HEK293T (cell line): ENCODE results near the gene ZC3H13.

Source experiments
- CTCF ChIA-PET: fragments of 350-600 bp; formaldehyde crosslinking; extraction: SDS; loops from one replicate; lab custom pipeline; 2021; ENCODE audit warnings: antibody characterized with exemption, inconsistent platforms; lab: Yijun Ruan, JAX
- POLR2A ChIA-PET: fragments of 350-600 bp; formaldehyde crosslinking; extraction: SDS; loops from one replicate; lab custom pipeline; 2020; ENCODE audit warnings: antibody characterized with exemption, inconsistent platforms; lab: Yijun Ruan, JAX
- DNase-seq: peaks from one replicate; pipeline ENCODE4 v3.0.0; 2012; ENCODE audit warnings: mixed read lengths; ENCODE audit errors: extremely low spot score
- ARNT ChIP-seq: fragments of 450-650 bp; IDR thresholded peaks from 2 replicates; pipeline ENCODE4 v1.6.1; 2017; ENCODE audit warnings: mild to moderate bottlenecking
- BHLHE40 ChIP-seq: fragments of 450-650 bp; IDR thresholded peaks from 2 replicates; pipeline ENCODE4 v1.6.1; 2016; ENCODE audit warnings: mild to moderate bottlenecking, moderate library complexity, borderline replicate concordance
- CTBP1 ChIP-seq: fragments of 450-650 bp; IDR thresholded peaks from 2 replicates; pipeline ENCODE4 v1.6.1; 2016; ENCODE audit warnings: borderline replicate concordance
- ELF4 ChIP-seq: fragments of 450-650 bp; IDR thresholded peaks from 2 replicates; pipeline ENCODE4 v1.6.1; 2017; ENCODE audit warnings: antibody characterized with exemption
- FOXA1 ChIP-seq: fragments of 450-650 bp; IDR thresholded peaks from 2 replicates; pipeline ENCODE4 v1.6.1; 2016; ENCODE audit warnings: mild to moderate bottlenecking
- FOXK2 ChIP-seq: fragments of 450-650 bp; IDR thresholded peaks from 2 replicates; pipeline ENCODE4 v1.6.1; 2016; ENCODE audit warnings: mild to moderate bottlenecking
- FOXM1 ChIP-seq: fragments of 450-650 bp; IDR thresholded peaks from 2 replicates; pipeline ENCODE4 v1.6.1; 2017; ENCODE audit warnings: mild to moderate bottlenecking, borderline replicate concordance
- HDGF ChIP-seq: fragments of 450-650 bp; IDR thresholded peaks from 2 replicates; pipeline ENCODE4 v1.6.1; 2017; ENCODE audit warnings: antibody characterized with exemption, borderline replicate concordance
- L3MBTL2 ChIP-seq: fragments of 450-650 bp; conservative IDR thresholded peaks from 2 replicates; pipeline ENCODE4 v1.6.1; 2016; ENCODE audit warnings: mild to moderate bottlenecking
- LEF1 ChIP-seq: fragments of 450-650 bp; IDR thresholded peaks from 2 replicates; pipeline ENCODE4 v1.6.1; 2017; ENCODE audit warnings: mild to moderate bottlenecking, borderline replicate concordance
- NFRKB ChIP-seq: fragments of 450-650 bp; IDR thresholded peaks from 2 replicates; pipeline ENCODE4 v1.6.1; 2016; ENCODE audit warnings: mild to moderate bottlenecking, moderate library complexity
- SP1 ChIP-seq: fragments of 450-650 bp; IDR thresholded peaks from 2 replicates; pipeline ENCODE4 v1.6.1; 2017
- SUZ12 ChIP-seq: fragments of 450-650 bp; IDR thresholded peaks from 2 replicates; pipeline ENCODE4 v1.6.1; 2016; ENCODE audit warnings: mild to moderate bottlenecking
- TARDBP ChIP-seq: fragments of 450-650 bp; IDR thresholded peaks from 2 replicates; pipeline ENCODE4 v1.6.1; 2016
- ZNF384 ChIP-seq: fragments of 450-650 bp; IDR thresholded peaks from 2 replicates; pipeline ENCODE4 v1.6.1; 2016
- TF ChIP-seq, protein P1 (sequence below): fragments of 450-650 bp; IDR thresholded peaks from 2 replicates; pipeline ENCODE4 v1.6.1; 2016

The ZC3H13 gene

DNA sequence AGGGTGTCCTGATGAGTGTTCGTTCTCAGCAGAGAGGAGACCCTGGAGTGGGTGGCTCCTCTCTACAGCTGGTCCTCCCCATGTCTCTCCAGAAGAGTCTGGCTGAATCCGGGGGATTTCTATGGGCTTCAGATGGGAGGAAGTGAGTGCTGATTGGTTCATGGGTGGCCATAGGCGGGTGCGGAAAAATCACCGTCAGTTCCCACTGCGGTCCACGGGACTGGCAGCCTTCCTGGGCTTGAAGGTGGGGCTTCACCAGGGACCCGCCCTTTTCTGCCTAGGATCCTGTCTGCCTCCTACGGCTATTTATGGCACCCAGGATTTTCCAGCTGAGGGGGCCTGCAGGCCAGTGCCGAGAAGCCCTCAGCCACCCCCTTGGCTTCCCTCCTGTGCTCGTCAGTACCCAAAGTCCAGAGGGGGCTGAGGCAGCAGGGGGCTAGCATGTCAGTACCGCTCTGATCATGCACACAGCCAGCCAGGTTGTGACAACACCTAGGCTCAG is 33.9 kb upstream of the ZC3H13 start:
- TF ChIP-seq SUZ12, result no peak
- no peak for DNase-seq
- ChIA-PET CTCF (interaction anchor here (0.5 kb wide), 1 partner anchor 263 kb away, joined by 7 read pairs; no protein-coding TSS in a partner anchor), POLR2A (no interaction called here)

DNA sequence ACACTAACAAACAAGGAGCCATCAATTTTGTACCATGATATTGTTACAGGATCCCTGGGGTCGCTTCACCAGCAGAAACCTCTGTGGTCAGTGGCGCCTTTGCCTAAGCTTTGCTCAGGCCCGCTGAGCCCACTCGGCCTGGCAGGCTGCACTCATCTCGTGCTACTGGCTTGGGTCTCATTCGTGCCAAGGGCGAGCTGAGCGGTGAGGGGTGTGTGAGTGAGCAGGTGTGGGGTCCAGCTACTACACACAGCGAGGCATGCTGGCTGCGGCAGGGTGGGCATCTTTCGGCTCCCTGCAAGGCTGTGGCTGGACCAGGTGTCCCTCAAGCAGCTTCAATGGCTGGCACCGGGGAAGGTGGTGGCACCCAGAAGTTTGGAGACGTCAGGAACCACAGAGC is 33.2 kb upstream of the ZC3H13 start:
- TF ChIP-seq HDGF, result no peak
- no peak for TF ChIP-seq BHLHE40
- no peak for TF ChIP-seq TARDBP
- DNase-seq, result no peak
- ChIA-PET POLR2A (no interaction called here), CTCF (interaction anchor here (0.6 kb wide), 1 partner anchor 692 kb away, joined by 4 read pairs; no protein-coding TSS in a partner anchor)

DNA sequence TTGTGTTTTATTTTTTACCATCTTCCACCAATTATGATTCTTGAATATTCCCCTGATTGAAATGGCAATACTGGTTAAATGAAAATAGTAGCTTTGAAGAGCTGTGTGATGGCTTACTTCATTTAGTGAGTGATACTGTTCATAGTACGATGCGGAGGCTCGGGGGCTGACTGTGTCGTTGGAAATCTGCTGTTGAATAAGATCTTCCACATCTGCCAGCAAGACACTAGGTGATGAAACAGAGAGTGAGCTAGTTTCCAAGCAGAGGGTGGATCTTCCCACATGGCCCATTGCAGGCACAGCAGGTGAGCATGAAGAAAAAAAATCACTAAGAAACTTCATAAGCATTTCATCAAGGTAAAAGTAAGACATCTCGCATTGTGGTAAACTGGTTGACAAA is 29.8 kb upstream of the ZC3H13 start:
- TF ChIP-seq FOXK2, result no peak
- no peak for TF ChIP-seq ZNF384
- TF ChIP-seq LEF1, result no peak
- TF ChIP-seq FOXA1, result no peak
- no peak for TF ChIP-seq ELF4
- TF ChIP-seq BHLHE40, result no peak
- no peak for TF ChIP-seq SP1
- TF ChIP-seq CTBP1, result no peak
- no peak for TF ChIP-seq FOXM1
- TF ChIP-seq TARDBP, result no peak
- no peak for TF ChIP-seq ARNT
- TF ChIP-seq NFRKB, result no peak
- TF ChIP-seq L3MBTL2, result no peak
- no peak for TF ChIP-seq SUZ12
- TF ChIP-seq, protein P1, sequence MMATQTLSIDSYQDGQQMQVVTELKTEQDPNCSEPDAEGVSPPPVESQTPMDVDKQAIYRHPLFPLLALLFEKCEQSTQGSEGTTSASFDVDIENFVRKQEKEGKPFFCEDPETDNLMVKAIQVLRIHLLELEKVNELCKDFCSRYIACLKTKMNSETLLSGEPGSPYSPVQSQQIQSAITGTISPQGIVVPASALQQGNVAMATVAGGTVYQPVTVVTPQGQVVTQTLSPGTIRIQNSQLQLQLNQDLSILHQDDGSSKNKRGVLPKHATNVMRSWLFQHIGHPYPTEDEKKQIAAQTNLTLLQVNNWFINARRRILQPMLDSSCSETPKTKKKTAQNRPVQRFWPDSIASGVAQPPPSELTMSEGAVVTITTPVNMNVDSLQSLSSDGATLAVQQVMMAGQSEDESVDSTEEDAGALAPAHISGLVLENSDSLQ, result no peak
- no peak for TF ChIP-seq HDGF
- DNase-seq, result no peak
- POLR2A ChIA-PET, result no interaction called here
- CTCF ChIA-PET, result no interaction called here

DNA sequence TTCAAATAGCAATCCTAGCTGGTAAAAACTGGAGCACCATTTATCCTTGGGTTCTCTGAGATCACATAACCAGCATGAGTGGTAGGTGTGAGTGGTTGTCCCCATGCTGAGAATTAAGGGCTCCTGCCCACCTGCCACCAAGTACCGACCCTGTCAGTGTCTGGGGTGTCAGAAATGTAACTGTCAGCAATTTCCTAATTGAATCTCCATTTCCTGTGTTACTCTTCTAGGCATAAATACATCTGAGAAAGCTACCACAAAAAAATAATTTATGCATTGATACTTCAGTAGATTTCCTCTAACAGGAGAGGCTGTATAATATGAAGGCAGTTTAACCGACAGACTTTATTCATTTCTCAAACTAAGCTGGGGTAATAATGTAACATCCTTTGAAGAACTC is 27.2 kb upstream of the ZC3H13 start:
- ChIA-PET POLR2A (no interaction called here), CTCF (interaction anchor here (0.6 kb wide), 1 partner anchor 32 kb away, joined by 3 read pairs; no protein-coding TSS in a partner anchor)
- no peak for TF ChIP-seq TARDBP
- no peak for TF ChIP-seq FOXA1
- TF ChIP-seq NFRKB, result no peak
- TF ChIP-seq L3MBTL2, result no peak
- no peak for TF ChIP-seq SP1
- no peak for TF ChIP-seq HDGF
- TF ChIP-seq, protein P1, result no peak
- no peak for TF ChIP-seq LEF1
- TF ChIP-seq FOXK2, result no peak
- no peak for DNase-seq

DNA sequence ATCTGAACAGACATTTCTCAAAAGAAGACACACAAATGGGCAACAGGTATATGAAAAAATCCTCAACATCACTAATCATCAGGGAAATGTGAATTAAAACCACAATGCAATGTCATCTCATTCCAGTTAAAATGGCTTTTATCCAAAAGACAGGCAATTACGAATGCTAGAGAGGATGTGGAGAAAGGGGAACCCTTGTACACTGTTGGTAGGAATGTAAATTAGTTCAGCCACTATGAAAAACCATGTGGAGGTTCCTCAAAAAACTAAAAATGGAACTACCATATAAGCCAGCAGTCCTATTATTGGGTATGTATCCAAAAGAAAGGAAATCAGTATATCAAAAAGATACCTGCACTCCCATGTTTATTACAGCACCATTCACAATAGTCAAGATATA is 24.7 kb upstream of the ZC3H13 start:
- ChIA-PET CTCF (interaction anchor here (0.6 kb wide), 1 partner anchor 219 kb away, joined by 3 read pairs; no protein-coding TSS in a partner anchor), POLR2A (no interaction called here)
- no peak for DNase-seq
- no peak for TF ChIP-seq SUZ12

DNA sequence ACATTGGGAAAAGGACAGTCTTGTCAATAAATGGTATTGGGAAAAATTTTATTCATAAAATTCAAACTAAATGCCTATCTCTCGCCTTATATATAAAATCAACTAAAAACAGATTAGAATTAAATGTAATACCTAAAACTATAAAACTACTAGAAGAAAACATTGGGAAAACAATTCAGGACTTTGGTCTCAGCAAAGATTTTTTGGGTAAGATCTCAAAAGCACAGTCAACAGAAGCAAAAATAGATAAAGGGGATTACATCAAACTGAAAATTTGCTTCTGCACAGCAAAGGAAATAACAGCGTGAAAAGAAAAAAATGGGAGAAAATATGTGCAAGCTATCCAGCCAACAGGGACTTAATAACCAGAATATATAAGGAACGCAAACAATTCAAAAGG is 24.3 kb upstream of the ZC3H13 start:
- DNase-seq, result no peak
- CTCF ChIA-PET, result interaction anchor here (0.6 kb wide), 1 partner anchor 219 kb away, joined by 3 read pairs; no protein-coding TSS in a partner anchor
- TF ChIP-seq FOXK2, result no peak
- POLR2A ChIA-PET, result no interaction called here

DNA sequence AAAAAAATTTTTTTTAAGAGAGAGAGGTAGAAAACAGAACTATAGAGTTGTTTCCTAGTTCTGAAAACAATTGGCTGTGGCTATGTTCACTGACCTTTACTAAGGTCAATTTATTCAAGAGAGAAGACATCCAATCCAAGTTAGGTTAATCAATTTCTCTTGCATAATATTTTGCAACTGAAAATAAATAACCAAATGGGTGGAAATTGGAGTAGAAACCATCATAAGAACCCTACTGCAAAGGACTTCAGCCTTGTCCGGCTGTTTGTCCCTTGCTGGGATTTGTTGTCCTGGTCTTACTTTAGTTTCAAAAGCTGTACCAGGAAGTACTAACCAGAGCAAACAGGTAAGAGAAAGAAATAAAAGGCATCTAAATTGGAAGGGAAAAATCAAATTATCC is 23.3 kb upstream of the ZC3H13 start:
- TF ChIP-seq ELF4 (no peak), ZNF384 (no peak), SUZ12 (no peak), FOXM1 (no peak), FOXA1 (no peak), FOXK2 (no peak), HDGF (no peak), TARDBP (no peak)
- TF ChIP-seq, protein P1, result no peak
- no peak for DNase-seq
- ChIA-PET POLR2A (no interaction called here), CTCF (no interaction called here)
